A549 treated with GW870086 at 1 μM for 4 hours (cell line): ENCODE measurements around the gene KCNE5. TPM values are rescaled to one million over a fixed set of nuclear protein-coding genes. Genes with fewer than 3 reads are reported as not detected.

ENCODE experiments used
- total RNA-seq: library from RNA; stranded (reverse); fragments of 200-300 nt; extraction: Qiagen RNA extraction; gene quantifications from 5 replicates; pipeline ENCODE4 v1.2.3, GENCODE V29; 2022; ENCODE audit warnings: low read depth

The KCNE5 gene, protein sequence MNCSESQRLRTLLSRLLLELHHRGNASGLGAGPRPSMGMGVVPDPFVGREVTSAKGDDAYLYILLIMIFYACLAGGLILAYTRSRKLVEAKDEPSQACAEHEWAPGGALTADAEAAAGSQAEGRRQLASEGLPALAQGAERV
- total RNA-seq, result 0.09 to 0.22 TPM (median 0.11 TPM) in 3 of 5 replicates, not detected in the others

DNA sequence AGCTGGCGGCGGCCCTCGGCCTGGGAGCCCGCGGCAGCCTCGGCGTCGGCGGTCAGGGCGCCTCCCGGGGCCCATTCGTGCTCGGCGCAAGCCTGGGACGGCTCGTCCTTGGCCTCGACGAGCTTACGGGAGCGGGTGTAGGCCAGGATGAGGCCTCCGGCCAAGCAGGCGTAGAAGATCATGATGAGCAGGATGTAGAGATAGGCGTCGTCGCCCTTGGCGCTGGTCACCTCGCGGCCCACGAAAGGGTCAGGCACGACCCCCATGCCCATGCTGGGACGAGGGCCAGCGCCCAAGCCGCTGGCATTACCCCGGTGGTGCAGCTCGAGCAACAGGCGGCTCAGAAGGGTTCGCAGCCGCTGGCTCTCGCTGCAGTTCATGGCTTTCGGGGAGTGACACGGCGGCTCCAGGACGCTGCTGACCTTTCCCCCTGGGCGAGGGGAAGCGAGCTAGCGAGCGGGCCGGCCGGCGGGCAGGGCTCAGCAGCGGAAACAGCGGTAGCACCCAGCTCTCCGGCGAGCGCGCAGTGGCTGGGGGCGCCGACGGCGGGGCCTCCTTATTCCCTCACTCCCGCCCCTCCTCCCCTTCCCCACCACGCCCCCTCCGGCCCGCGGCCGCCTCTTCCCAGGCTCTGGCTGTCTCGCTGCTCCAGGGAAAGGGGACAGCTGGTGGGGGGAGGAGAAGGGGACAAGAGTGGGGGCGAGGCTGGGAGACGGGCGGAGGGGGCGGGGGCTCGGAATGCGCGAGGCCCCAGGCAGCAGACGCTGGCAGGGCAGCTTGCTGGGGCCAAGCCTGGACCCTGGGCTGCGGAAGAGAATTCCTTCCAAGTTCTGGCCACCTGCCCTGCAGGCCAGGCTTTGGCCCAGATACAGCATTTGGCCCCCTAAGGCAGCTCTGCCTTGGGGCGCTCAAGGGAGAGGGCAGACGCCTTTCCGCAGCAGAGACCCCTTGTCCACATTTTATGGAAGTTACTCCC is at the start of gene KCNE5:
KCNE5 (minus strand) TSS at position 532 of the 976 bp plus-strand sequence; CDS start at position 380, 152 bp downstream.

Other genes with a start within 250 kb of the KCNE5 start
- not detected in 5 replicates for gene GUCY2F, start 143.1 kb downstream of the KCNE5 start, total RNA-seq
- gene NXT2, start 88.3 kb downstream of the KCNE5 start, total RNA-seq, result 8.5 to 11.5 TPM (median 9.9 TPM) in 5 replicates
- gene ACSL4, start 108.1 kb upstream of the KCNE5 start, total RNA-seq, result 18.3 to 28.0 TPM (median 25.6 TPM) in 5 replicates